Raji (cell line): ENCODE data around the gene CNP.

Experiments
- POLR2A ChIP-seq: IDR thresholded peaks from 2 replicates; pipeline ENCODE4 v1.6.1; 2011; ENCODE audit warnings: low read depth, low read length, control low read depth; ENCODE audit not compliant: insufficient read depth

Gene CNP

DNA sequence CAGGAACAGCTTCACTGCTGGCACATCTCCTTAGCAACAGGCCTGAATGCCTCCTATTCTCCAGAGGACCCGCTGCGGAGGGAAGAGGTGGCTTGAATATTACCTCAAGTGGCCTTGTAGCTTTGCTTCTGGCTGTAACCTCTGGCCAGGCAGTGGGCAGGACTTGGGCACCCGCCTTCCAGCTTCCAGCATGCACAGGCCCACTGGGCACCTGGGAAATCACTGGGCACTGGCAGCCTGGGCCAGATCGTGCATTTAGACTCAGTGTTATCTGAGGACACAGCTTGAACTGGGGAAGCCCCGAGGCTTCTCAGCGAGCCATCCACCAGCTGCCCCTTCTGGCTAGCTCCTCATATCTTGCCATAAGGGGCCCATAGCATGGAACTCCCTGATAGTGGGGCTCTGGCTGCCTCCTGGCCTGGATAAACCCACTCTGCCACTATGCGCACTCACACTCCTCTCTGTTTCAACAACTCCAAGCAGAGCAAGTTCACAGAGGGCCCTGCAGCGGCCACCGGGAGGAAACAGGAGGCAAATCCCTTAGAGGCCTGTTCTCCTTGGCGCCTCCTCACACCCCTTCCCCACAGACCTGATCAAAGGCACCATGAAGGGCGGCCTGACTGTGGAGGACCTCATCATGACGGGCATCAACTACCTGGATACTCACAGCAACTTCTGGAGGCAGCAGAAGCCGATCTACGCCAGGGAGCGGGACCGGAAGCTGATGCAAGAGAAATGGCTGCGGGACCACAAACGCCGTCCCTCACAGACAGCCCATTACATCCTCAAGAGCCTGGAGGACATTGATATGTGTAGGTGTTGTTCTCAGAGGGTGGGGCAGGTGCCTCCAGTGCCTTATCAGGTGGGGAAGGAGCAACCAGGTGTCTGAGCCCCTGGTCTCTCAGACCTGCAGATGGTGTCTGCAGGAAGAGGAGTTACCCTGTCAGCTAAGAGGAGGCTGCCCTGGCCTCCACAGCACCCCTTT, 28.3 kb upstream of the CNP start:
- TF ChIP-seq POLR2A, result no peak

DNA sequence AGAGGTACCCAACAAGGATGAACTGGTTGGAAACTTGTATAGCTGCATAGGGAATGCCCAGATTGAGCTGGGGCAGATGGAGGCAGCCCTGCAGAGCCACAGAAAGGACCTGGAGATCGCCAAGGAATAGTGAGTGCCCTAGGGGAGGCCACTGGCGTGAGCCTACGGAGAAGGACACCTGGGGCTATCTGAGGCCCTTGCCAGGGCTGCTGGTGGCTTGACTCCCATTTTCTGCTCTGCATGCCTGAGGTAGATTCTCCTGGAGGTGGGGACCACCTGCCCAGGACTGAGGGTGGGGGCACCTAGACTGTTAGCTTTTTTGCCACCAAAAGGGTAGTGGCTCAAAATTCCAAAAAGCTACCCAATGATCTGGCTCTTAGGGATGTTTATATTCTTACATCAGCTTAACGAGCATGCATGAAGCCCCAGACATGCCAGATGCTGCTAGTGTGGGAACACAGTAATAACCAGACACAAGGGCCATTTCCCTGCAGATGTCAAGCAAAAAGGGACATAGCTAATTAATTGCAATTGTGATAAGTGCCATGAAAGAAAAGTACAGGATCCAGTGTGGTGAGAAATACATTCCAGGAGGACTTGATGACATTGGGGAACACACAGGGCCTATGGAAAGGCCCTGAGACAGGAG, 27.4 kb upstream of the CNP start:
- TF ChIP-seq POLR2A, result no peak

DNA sequence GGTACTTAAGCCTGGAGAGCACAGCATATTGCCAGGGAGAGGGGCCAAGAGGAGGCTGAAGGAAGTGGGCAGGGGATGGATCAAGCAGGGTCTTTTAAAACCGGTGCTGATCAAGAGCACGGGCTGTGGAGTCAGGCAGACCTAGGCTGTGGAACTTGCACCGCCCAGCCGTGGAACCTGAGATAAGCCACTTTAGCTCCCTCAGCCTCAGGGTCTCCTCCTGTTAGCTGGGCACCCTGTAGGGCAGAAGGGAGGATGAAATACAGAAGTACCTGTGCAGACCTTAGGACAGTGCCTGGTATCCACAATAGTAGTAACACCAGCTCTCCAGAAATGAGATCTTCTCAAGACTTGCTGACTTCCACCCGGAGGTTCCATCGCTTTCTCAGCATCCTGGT, 26.9 kb upstream of the CNP start:
- TF ChIP-seq POLR2A, result no peak

DNA sequence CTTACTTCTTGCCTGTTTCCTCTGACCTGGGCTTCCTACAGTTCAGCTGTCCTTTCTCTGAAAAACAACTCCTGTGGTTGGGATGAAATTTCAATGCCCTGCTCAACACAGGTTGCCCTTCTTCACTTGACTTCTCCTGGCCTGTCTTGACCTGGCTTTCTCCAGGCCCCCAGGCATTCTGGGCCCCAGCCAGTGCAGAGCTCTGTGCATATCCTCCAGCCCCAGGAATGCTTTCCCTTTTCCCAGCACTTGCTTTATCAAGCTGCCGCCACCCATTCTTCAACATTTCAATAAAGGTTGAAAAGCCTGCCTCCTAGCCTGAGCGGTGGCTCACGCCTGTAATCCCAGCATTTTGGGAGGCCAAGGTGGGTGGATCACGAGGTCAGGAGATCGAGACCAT, 25.4 kb upstream of the CNP start:
- no peak for TF ChIP-seq POLR2A

DNA sequence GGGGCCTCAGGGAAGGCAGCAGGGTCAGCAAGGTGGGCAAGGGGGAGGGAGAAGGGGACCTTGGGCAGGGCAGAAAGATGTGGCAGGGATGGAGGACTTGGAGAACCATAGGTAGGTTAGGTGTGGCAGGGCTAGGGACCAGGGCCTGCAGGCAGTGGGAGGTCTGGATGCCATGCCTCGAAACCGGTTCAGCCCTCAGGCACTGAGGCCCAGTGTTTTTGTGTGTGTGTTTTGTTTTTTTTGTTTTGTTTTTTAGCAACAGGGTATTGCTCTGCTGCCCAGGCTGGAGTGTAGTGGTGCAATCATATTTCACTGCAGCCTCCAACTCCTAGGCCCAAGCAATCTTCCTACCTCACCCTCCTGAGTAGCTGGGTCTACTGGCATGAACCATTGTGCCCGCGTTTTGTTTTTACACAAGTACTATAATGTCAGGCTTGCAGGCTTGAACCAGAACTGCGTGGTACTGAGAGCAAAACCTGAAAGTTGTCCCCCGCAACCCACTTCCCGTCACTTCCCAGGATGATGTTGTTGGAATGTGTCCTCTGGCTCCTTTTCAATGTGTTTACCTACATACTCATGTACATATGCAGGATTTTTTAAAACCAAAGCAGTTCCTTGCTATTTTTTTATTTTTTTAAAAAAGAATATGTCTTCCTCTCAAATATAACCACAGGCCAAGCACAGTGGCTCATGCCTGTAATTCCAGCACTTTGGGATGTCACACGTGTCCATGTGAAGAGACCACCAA, 23.8 kb upstream of the CNP start:
- no peak for TF ChIP-seq POLR2A

DNA sequence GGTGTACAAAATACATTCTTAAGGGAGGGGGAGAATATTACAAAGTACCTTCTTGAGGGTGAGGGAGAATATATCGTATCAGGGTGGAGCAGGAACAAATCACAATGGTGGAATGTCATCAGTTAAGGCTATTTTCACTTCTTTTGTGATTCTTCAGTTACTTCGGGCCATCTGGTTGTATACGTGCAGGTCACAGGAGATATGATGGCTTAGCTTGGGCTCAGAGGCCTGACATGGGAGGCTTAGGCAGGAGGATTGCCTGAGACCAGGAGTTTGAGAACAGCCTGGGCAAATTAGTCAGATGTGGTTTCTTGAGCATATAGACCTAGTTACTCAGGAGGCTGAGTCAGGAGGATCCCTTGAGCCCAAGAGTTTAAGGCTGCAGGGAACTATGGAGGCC, 23.1 kb upstream of the CNP start:
- no peak for TF ChIP-seq POLR2A

DNA sequence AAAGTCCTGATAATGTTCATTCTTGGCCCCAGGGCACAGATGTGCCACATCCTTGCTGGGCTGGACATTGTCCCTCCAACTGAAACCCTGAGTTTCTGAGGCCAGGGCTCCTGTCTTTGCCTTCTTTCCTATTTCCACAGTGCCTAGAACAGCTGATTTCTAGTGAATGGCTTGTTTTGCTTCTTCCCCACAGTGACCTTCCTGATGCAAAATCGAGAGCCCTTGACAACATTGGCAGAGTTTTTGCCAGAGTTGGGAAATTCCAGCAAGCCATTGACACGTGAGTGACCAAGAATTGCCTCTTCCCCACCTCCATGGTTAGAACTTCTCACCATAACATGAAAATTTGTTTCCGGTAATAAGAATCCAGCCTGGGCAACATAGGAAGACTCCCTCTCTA, 21.7 kb upstream of the CNP start:
- TF ChIP-seq POLR2A, result no peak

DNA sequence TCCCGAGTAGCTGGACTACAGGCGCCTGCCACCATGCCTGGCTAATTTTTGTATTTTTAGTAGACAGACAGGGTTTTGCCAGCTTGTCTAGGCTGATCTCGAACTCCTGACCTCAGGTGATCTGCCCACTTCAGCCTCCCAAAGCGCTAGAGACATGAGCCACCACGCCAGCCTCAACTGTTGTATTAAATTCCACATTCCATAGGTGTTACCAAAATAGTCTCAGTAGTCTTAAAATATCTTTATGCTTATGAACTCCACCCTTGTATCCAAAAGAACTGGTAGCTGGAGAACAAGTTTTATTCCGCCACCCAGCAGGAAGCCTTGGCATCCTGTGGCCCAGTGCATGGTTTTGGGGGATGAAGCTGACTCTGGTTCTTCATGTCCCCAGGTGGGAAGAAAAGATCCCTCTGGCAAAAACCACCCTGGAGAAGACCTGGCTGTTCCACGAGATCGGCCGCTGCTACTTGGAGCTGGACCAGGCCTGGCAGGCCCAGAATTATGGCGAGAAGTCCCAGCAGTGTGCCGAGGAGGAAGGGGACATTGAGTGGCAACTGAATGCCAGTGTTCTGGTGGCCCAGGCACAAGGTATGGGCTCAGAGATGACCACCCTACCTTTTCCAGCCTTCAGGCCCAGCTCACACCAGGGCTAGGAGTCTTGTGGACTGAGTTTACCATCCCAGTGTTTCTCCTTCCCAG, 17.7 kb upstream of the CNP start:
- TF ChIP-seq POLR2A, result no peak

DNA sequence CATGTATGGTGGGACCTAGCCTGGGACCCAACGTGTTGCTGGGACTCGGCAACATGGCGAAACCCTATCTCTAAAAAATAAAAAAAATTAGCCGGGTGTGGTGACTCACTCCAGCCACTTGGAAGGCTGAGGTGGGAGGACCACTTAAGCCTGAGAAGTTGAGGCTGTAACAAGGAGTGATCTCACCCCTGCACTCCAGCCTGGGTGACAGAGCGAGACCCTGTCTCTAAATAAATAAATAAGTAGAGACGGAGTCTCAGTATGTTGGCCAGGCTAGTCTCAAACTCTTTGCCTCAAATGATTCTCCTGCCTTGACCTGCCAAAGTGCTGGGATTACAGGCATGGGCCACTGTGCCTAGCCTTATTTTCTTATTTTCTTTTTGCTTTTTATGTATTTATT, 10.1 kb upstream of the CNP start:
- TF ChIP-seq POLR2A, result no peak

DNA sequence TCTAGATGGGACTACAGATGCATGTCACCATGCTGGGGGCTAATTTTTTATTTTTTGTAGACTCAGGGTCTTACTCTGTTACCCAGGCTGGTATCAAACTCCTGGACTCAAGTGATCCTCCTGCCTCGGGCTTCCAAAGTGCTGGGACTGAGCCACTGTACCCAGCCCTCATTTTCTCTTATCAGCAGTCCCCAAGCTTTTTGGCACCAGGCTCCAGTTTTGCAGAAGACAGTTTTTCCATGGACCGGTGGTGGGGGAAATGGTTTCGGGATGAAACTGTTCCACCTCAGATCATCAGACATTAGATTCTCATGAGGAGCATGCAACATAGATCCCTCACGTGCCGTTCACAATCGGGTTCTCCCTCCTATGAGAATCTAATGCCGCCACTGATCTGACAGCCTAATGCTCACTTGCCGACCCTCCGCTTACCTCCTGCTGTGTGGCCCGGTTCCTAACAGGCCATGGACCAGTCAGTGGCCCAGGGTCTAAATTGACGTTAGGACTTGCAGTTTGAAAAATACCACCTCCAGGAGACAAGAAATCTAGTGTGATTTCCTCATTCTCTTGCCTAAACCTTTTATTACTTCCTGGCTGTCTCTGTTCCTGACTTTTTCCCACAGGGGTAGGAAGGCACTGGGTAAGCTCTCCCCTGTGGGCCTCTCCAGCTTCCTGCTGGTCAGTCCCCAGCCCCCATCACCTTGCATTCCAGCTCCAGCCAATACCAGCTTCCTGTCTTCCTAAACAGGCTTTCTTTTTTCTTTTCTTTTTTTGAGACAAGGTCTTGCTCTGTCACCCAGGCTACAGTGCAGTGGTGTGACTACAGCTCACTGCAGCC, 9.3 kb upstream of the CNP start:
- TF ChIP-seq POLR2A, result no peak

DNA sequence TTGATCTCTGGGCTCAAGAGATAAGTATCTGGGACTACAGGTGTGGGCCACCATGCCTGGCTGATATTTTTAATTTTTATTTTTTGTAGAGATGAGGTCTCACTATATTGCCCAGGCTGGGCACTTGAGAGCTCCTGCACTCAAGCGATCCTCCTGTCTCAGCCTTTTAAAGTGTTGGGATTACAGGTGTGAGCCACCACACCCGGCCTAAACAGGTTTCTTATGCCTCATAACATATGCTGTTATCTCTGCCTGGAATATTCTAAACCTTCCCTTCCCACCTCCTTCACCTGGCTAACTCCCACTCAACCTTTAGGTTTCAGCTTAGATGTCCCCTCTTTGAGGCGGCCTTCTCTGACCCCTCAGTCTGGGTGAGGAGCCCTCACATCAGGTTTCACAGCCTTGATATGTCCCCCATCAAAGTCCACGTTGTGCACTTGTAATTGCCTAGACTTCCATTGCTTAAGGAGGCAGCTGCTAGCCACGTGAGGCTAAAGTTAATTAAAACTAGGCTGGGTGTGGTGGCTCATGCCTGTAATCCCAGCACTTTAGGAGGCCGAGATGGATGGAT, 8.6 kb upstream of the CNP start:
- no peak for TF ChIP-seq POLR2A

DNA sequence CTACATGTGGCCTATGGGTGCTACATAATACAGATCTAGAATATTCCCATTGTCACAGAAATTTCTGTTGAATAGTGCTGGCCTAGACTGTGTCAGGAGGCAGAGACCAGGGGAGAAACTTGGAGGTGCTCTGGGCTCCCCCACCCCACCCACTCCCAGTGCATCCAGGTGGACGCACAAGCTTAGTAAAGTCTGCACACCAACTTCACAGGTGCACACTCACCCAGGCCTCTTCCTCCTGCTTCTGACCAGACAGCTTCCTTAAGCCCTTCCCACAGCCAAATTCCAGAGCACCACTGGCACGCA, 7.6 kb upstream of the CNP start:
- TF ChIP-seq POLR2A, result no peak

DNA sequence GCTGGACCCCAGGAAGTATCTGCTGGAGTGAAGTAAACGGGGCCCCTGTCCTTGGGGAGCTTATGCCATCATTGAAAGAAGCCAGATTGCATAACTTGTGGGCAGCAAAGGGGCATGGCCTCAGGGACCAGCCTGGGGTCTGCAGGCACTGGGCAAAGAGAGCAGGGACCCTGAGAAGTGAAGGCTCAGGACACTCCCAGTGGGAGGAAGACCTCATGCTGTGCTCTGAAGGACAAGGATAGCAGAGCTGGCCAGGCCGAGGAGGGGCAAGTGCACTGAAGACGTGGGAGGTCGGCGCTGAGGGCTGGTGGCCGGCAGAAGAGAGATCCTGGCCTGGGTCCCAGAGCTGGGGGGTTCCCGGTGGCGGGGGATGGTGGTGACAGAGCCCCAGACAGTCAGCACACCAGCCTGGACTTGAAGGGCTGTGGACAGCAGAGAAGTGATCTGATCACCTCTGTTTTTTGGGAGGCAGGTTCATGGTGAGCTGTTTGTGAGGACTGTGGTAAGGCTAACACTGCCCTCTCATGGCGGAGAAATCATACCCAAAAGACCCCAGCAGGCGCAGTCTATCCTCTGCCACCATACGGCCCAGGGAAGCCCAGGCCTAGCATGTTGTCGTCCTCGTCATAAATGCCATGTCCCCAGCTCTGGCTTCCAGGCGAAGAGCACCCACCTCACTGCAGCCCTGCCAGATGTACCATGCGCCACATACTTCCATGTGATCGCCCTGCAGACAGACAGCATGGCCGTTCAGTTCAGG, 7.1 kb upstream of the CNP start:
- TF ChIP-seq POLR2A, result no peak
